GM18858 (cell line): ENCODE measurements around the gene BCL7A.
"Not testable (repeated sequence)": the region's sequence is repeated elsewhere in the genome, so short reads cannot be mapped to it uniquely, and the experiment has no call there.

Experiments used
- ATAC-seq: cut with Tn5 transposase; IDR thresholded peaks from one replicate; pipeline ENCODE4 v1.9.1; 2021; ENCODE audit not compliant: unreplicated experiment

BCL7A gene

GRCh38 chr12:122090759-122091515, 69.3 kb downstream of the BCL7A start:
- ATAC-seq, result no peak

GRCh38 chr12:122093098-122093883, 71.6 kb downstream of the BCL7A start:
- no peak for ATAC-seq

GRCh38 chr12:122094137-122094734, 72.6 kb downstream of the BCL7A start:
- ATAC-seq, result no peak

- no peak for ATAC-seq
Measured at GRCh38 chr12:122094735-122095631, 73.3 kb downstream of the BCL7A start.

- ATAC-seq, result no peak
Measured at GRCh38 chr12:122096014-122096413, 74.3 kb downstream of the BCL7A start.

GRCh38 chr12:122096591-122097149, 75.0 kb downstream of the BCL7A start:
- ATAC-seq, result no peak

- no peak for ATAC-seq
Measured at GRCh38 chr12:122097584-122097926, 75.9 kb downstream of the BCL7A start.

- no peak for ATAC-seq
Measured at GRCh38 chr12:122097927-122098756, 76.5 kb downstream of the BCL7A start.

- ATAC-seq, result no peak
Measured at GRCh38 chr12:122099280-122099749, 77.6 kb downstream of the BCL7A start.

- no peak for ATAC-seq
Measured at GRCh38 chr12:122099856-122100255, 78.2 kb downstream of the BCL7A start.

GRCh38 chr12:122100568-122100967, 78.9 kb downstream of the BCL7A start:
- no peak for ATAC-seq

- no peak for ATAC-seq
Measured at GRCh38 chr12:122102331-122102730, 80.6 kb downstream of the BCL7A start.

GRCh38 chr12:122104844-122105243, 83.2 kb downstream of the BCL7A start:
- ATAC-seq, result no peak

GRCh38 chr12:122105496-122105895, 83.8 kb downstream of the BCL7A start:
- ATAC-seq, result not testable (repeated sequence)

- ATAC-seq, result no peak
Measured at GRCh38 chr12:122106843-122107242, 85.2 kb downstream of the BCL7A start.

GRCh38 chr12:122107261-122107660, 85.6 kb downstream of the BCL7A start:
- no peak for ATAC-seq

- ATAC-seq, result no peak
Measured at GRCh38 chr12:122111089-122111641, 89.5 kb downstream of the BCL7A start.
